T-helper 1 cell treated with Interleukin-12 subunit alpha and Interleukin-12 subunit beta and Interleukin-4 antibody, amounts not matched to agents 30 μg/mL and 1 μg/mL, for 36 hours (primary cell): ENCODE measurements around the gene TMEM254.
"Not testable (repeated sequence)": the region's sequence is repeated elsewhere in the genome, so short reads cannot be mapped to it uniquely, and the experiment has no call there.

Source experiments
- H3K27ac Mint-ChIP-seq: one replicate; pipeline ENCODE4 v1.8.0; 2021; ENCODE audit warnings: mild to moderate bottlenecking, mixed read lengths
- H3K27me3 Mint-ChIP-seq: one replicate; pipeline ENCODE4 v1.8.0; 2021; ENCODE audit warnings: low read depth, mixed read lengths
- H3K36me3 Mint-ChIP-seq: one replicate; pipeline ENCODE4 v1.8.0; 2021; ENCODE audit warnings: low read depth, mixed read lengths
- H3K4me1 Mint-ChIP-seq: one replicate; pipeline ENCODE4 v1.8.0; 2021; ENCODE audit warnings: low read depth, mixed read lengths
- H3K4me3 Mint-ChIP-seq: one replicate; pipeline ENCODE4 v1.8.0; 2021; ENCODE audit warnings: mild to moderate bottlenecking, moderate library complexity, mixed read lengths
- H3K9me3 Mint-ChIP-seq: one replicate; pipeline ENCODE4 v1.8.0; 2021; ENCODE audit warnings: mixed read lengths

TMEM254 gene

GRCh38 chr10:80064120-80064886 is 14.2 kb upstream of the TMEM254 start:
- no peak overlapping the region for H3K27ac Mint-ChIP-seq
- H3K9me3 Mint-ChIP-seq = peaks cover 6% of the 10 kb centered on the region
- H3K36me3 Mint-ChIP-seq = no peaks in the 10 kb centered on the region
- peaks cover 6% of the 10 kb centered on the region for H3K27me3 Mint-ChIP-seq
- no peaks in the 10 kb centered on the region for H3K4me1 Mint-ChIP-seq
- no peak overlapping the region for H3K4me3 Mint-ChIP-seq

- H3K27me3 Mint-ChIP-seq = peaks cover 6% of the 10 kb centered on the region
- peaks cover 6% of the 10 kb centered on the region for H3K9me3 Mint-ChIP-seq
- H3K27ac Mint-ChIP-seq = no peak overlapping the region
- no peak overlapping the region for H3K4me3 Mint-ChIP-seq
- no peaks in the 10 kb centered on the region for H3K36me3 Mint-ChIP-seq
- no peaks in the 10 kb centered on the region for H3K4me1 Mint-ChIP-seq
Measured at GRCh38 chr10:80066809-80067208, 11.7 kb upstream of the TMEM254 start.

- H3K4me1 Mint-ChIP-seq, H3K36me3 Mint-ChIP-seq, H3K27ac Mint-ChIP-seq, H3K9me3 Mint-ChIP-seq, H3K4me3 Mint-ChIP-seq, H3K27me3 Mint-ChIP-seq: not testable (repeated sequence)
Measured at GRCh38 chr10:80067821-80068220, 10.6 kb upstream of the TMEM254 start.

GRCh38 chr10:80068270-80068669 is 10.2 kb upstream of the TMEM254 start:
- no peaks in the 10 kb centered on the region for H3K4me1 Mint-ChIP-seq

GRCh38 chr10:80070057-80070456 is 8.4 kb upstream of the TMEM254 start:
- Mint-ChIP-seq H3K36me3 (no peaks in the 10 kb centered on the region), H3K27me3 (peaks cover 6% of the 10 kb centered on the region), H3K4me1 (no peaks in the 10 kb centered on the region), H3K27ac (no peak overlapping the region), H3K9me3 (peaks cover 6% of the 10 kb centered on the region), H3K4me3 (no peak overlapping the region)

More at GRCh38 chr10:80068270-80068669, 10.2 kb upstream of the TMEM254 start:
- H3K4me3 Mint-ChIP-seq = no peak overlapping the region
- H3K36me3 Mint-ChIP-seq = no peaks in the 10 kb centered on the region
- peaks cover 6% of the 10 kb centered on the region for H3K9me3 Mint-ChIP-seq
- H3K27ac Mint-ChIP-seq = no peak overlapping the region
- peaks cover 6% of the 10 kb centered on the region for H3K27me3 Mint-ChIP-seq

- peaks cover 3% of the 10 kb centered on the region for H3K4me1 Mint-ChIP-seq
- peaks cover 6% of the 10 kb centered on the region for H3K27me3 Mint-ChIP-seq
- H3K9me3 Mint-ChIP-seq = peaks cover 6% of the 10 kb centered on the region
- H3K36me3 Mint-ChIP-seq = no peaks in the 10 kb centered on the region
- no peak overlapping the region for H3K4me3 Mint-ChIP-seq
- no peak overlapping the region for H3K27ac Mint-ChIP-seq
Measured at GRCh38 chr10:80072584-80072983, 5.9 kb upstream of the TMEM254 start.

- Mint-ChIP-seq H3K36me3 (peaks cover 2% of the 10 kb centered on the region), H3K9me3 (no peaks in the 10 kb centered on the region), H3K27me3 (no peaks in the 10 kb centered on the region), H3K4me1 (peaks cover 18% of the 10 kb centered on the region), H3K4me3 (no peak overlapping the region), H3K27ac (no peak overlapping the region)
Measured at GRCh38 chr10:80075781-80076180, 2.7 kb upstream of the TMEM254 start.

- H3K27me3 Mint-ChIP-seq = no peaks in the 10 kb centered on the region
- peak overlapping the region; percentile 99 for H3K4me3 Mint-ChIP-seq
- no peaks in the 10 kb centered on the region for H3K9me3 Mint-ChIP-seq
- peaks cover 2% of the 10 kb centered on the region for H3K36me3 Mint-ChIP-seq
- H3K27ac Mint-ChIP-seq = peak overlapping the region; percentile 97
- peaks cover 18% of the 10 kb centered on the region for H3K4me1 Mint-ChIP-seq
Measured at GRCh38 chr10:80077869-80078447, 507 bp upstream of the TMEM254 start.

- Mint-ChIP-seq H3K9me3 (no peaks in the 10 kb centered on the region), H3K27me3 (no peaks in the 10 kb centered on the region)
Measured at GRCh38 chr10:80079312-80079719, 851 bp downstream of the TMEM254 start.

GRCh38 chr10:80081026-80081425 is 2.6 kb downstream of the TMEM254 start:
- H3K4me3 Mint-ChIP-seq = no peak overlapping the region
- H3K27me3 Mint-ChIP-seq = no peaks in the 10 kb centered on the region
- H3K36me3 Mint-ChIP-seq = peaks cover 2% of the 10 kb centered on the region
- no peak overlapping the region for H3K27ac Mint-ChIP-seq
- H3K4me1 Mint-ChIP-seq = peaks cover 15% of the 10 kb centered on the region
- no peaks in the 10 kb centered on the region for H3K9me3 Mint-ChIP-seq

More at GRCh38 chr10:80079312-80079719, 851 bp downstream of the TMEM254 start:
- H3K36me3 Mint-ChIP-seq = peaks cover 2% of the 10 kb centered on the region
- peaks cover 18% of the 10 kb centered on the region for H3K4me1 Mint-ChIP-seq
- peak overlapping the region; percentile 99 for H3K4me3 Mint-ChIP-seq
- peak overlapping the region; percentile 97 for H3K27ac Mint-ChIP-seq

GRCh38 chr10:80081801-80082750 is 3.6 kb downstream of the TMEM254 start:
- Mint-ChIP-seq H3K27me3 (no peaks in the 10 kb centered on the region), H3K36me3 (peaks cover 2% of the 10 kb centered on the region), H3K27ac (no peak overlapping the region), H3K9me3 (no peaks in the 10 kb centered on the region), H3K4me1 (peaks cover 15% of the 10 kb centered on the region), H3K4me3 (no peak overlapping the region)

- Mint-ChIP-seq H3K27me3 (no peaks in the 10 kb centered on the region), H3K9me3 (no peaks in the 10 kb centered on the region), H3K36me3 (peaks cover 3% of the 10 kb centered on the region), H3K4me1 (peaks cover 1% of the 10 kb centered on the region), H3K4me3 (no peak overlapping the region), H3K27ac (no peak overlapping the region)
Measured at GRCh38 chr10:80090121-80090520, 11.7 kb downstream of the TMEM254 start.

- H3K4me1 Mint-ChIP-seq = peaks cover 1% of the 10 kb centered on the region
- H3K9me3 Mint-ChIP-seq = no peaks in the 10 kb centered on the region
- no peak overlapping the region for H3K4me3 Mint-ChIP-seq
- peaks cover 3% of the 10 kb centered on the region for H3K36me3 Mint-ChIP-seq
- peaks cover 10% of the 10 kb centered on the region for H3K27me3 Mint-ChIP-seq
- no peak overlapping the region for H3K27ac Mint-ChIP-seq
Measured at GRCh38 chr10:80094231-80094630, 15.8 kb downstream of the TMEM254 start.

- not testable (repeated sequence) for H3K27ac Mint-ChIP-seq, H3K4me3 Mint-ChIP-seq, H3K4me1 Mint-ChIP-seq, H3K36me3 Mint-ChIP-seq, H3K27me3 Mint-ChIP-seq, H3K9me3 Mint-ChIP-seq
Measured at GRCh38 chr10:80098272-80098671, 19.8 kb downstream of the TMEM254 start.
